ENCODE measurements around the gene PIK3C2G.
"Not testable (repeated sequence)": the region's sequence is repeated elsewhere in the genome, so short reads cannot be mapped to it uniquely, and the experiment has no call there.

The PIK3C2G gene

DNA sequence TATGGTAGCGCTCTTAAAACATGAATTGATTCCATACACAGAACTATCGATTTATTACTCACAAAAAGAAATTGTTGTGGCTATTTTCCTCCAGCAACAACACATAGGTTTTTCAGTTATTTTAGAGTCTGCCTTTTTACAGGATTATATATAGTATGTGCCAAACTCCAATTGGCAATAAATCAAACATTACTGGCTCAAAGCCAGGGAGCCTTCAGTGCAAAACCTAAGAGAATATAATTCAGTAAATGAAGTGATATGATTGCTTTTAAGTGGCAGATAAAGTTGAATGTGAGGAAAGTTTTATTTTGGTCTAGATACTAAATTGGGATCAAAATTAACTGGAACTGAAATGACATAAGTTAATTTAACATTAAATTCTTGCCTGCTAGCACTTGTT is 234.8 kb downstream of the PIK3C2G start:
- H3K79me2 ChIP-seq (ENCODE audit: insufficient read depth, low read depth) = no peaks in the 10 kb centered on the region
- H3K27me3 ChIP-seq (ENCODE audit: insufficient read depth, low read depth) = no peaks in the 10 kb centered on the region
- TF ChIP-seq, protein P1, sequence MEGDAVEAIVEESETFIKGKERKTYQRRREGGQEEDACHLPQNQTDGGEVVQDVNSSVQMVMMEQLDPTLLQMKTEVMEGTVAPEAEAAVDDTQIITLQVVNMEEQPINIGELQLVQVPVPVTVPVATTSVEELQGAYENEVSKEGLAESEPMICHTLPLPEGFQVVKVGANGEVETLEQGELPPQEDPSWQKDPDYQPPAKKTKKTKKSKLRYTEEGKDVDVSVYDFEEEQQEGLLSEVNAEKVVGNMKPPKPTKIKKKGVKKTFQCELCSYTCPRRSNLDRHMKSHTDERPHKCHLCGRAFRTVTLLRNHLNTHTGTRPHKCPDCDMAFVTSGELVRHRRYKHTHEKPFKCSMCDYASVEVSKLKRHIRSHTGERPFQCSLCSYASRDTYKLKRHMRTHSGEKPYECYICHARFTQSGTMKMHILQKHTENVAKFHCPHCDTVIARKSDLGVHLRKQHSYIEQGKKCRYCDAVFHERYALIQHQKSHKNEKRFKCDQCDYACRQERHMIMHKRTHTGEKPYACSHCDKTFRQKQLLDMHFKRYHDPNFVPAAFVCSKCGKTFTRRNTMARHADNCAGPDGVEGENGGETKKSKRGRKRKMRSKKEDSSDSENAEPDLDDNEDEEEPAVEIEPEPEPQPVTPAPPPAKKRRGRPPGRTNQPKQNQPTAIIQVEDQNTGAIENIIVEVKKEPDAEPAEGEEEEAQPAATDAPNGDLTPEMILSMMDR (conservative IDR thresholded peaks at IDR 0.05; ENCODE audit: low read depth, low read length) = no peak
- no peaks in the 10 kb centered on the region for H3K4me1 ChIP-seq (ENCODE audit: low read depth, poor library complexity, severe bottlenecking)
- H4K20me1 ChIP-seq (ENCODE audit: insufficient read depth) = no peaks in the 10 kb centered on the region
- H3K36me3 ChIP-seq (ENCODE audit: insufficient read depth) = no peaks in the 10 kb centered on the region
- no peak overlapping the region for H3K4me2 ChIP-seq
- no peak overlapping the region for H3K27ac ChIP-seq
- no peak overlapping the region for H2AFZ ChIP-seq (ENCODE audit: low read depth)
- H3K9ac ChIP-seq = no peak overlapping the region
- no peak overlapping the region for H3K4me3 ChIP-seq (IDR thresholded peaks at IDR 0.05; ENCODE audit: insufficient read depth, low read depth, low read length)

GRCh38 chr12:18500160-18500574 is 238.8 kb downstream of the PIK3C2G start:
- H3K36me3 ChIP-seq (ENCODE audit: insufficient read depth); H3K4me3 ChIP-seq (IDR thresholded peaks at IDR 0.05; ENCODE audit: insufficient read depth, low read depth, low read length); H2AFZ ChIP-seq (ENCODE audit: low read depth); H3K9ac ChIP-seq; H3K27me3 ChIP-seq (ENCODE audit: insufficient read depth, low read depth); H3K27ac ChIP-seq; H4K20me1 ChIP-seq (ENCODE audit: insufficient read depth); H3K79me2 ChIP-seq (ENCODE audit: insufficient read depth, low read depth); H3K4me2 ChIP-seq; H3K4me1 ChIP-seq (ENCODE audit: low read depth, poor library complexity, severe bottlenecking): not testable (repeated sequence)

DNA sequence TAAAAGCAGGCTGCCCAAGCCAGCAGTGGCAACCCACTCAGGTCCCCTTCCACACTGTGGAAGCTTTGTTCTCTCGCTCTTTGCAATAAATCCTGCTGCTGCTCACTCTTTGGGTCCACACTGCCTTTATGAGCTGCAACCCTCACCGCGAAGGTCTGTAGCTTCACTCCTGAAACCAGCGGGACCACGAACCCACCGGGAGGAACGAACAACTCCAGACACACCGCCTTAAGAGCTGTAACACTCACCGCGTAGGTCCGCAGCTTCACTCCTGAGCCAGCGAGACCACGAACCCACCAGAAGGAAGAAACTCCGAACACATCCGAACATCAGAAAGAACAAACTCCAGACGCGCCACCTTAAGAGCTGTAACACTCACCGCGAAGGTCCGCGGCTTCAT is 239.4 kb downstream of the PIK3C2G start:
- H3K4me1 ChIP-seq (ENCODE audit: low read depth, poor library complexity, severe bottlenecking); H2AFZ ChIP-seq (ENCODE audit: low read depth); H4K20me1 ChIP-seq (ENCODE audit: insufficient read depth); H3K27me3 ChIP-seq (ENCODE audit: insufficient read depth, low read depth); H3K9ac ChIP-seq; H3K4me3 ChIP-seq (IDR thresholded peaks at IDR 0.05; ENCODE audit: insufficient read depth, low read depth, low read length); H3K79me2 ChIP-seq (ENCODE audit: insufficient read depth, low read depth); H3K27ac ChIP-seq; H3K36me3 ChIP-seq (ENCODE audit: insufficient read depth); H3K4me2 ChIP-seq: not testable (repeated sequence)

DNA sequence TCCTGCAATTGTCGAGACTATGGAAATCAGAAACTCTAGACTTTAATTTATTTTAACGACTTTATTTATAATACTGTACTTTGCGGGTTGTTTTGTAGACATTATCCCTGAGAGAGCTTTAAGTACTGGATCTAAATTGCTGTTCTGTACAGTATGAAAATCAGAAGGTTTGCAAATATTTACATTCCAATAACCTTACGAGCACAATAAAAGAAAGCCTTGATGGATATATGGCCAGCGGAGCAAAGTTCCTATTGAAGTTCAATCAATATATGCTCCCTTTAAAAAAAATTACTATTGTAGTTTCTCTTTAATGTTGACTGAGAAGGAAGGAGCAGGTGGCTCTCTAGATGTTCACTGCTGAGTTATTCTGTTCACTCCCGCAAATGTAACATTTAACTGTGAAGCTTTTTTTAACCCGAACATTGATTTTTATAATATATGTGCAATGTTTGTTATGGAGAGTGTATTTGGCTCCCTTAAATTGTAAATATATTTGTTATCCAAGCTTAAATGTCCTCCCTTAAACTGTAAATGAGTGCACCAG is 241.2 kb downstream of the PIK3C2G start:
- TF ChIP-seq, protein P1 (conservative IDR thresholded peaks at IDR 0.05; ENCODE audit: low read depth, low read length) = no peak

GRCh38 chr12:18521461-18521860 is 260.1 kb downstream of the PIK3C2G start:
- Histone ChIP-seq H3K4me3 (IDR thresholded peaks at IDR 0.05; ENCODE audit: insufficient read depth, low read depth, low read length) (no peak overlapping the region), H3K36me3 (ENCODE audit: insufficient read depth) (no peaks in the 10 kb centered on the region), H2AFZ (ENCODE audit: low read depth) (no peak overlapping the region), H3K79me2 (ENCODE audit: insufficient read depth, low read depth) (no peaks in the 10 kb centered on the region), H4K20me1 (ENCODE audit: insufficient read depth) (no peaks in the 10 kb centered on the region), H3K9ac (no peak overlapping the region), H3K4me1 (ENCODE audit: low read depth, poor library complexity, severe bottlenecking) (no peaks in the 10 kb centered on the region), H3K27me3 (ENCODE audit: insufficient read depth, low read depth) (no peaks in the 10 kb centered on the region), H3K4me2 (no peak overlapping the region), H3K27ac (no peak overlapping the region)
- TF ChIP-seq, protein P1 (conservative IDR thresholded peaks at IDR 0.05; ENCODE audit: low read depth, low read length) = no peak

More for the DNA sequence above, 241.2 kb downstream of the PIK3C2G start:
- Histone ChIP-seq H3K27ac (no peak overlapping the region), H3K79me2 (ENCODE audit: insufficient read depth, low read depth) (no peaks in the 10 kb centered on the region), H3K4me1 (ENCODE audit: low read depth, poor library complexity, severe bottlenecking) (no peaks in the 10 kb centered on the region), H3K4me3 (IDR thresholded peaks at IDR 0.05; ENCODE audit: insufficient read depth, low read depth, low read length) (no peak overlapping the region), H4K20me1 (ENCODE audit: insufficient read depth) (no peaks in the 10 kb centered on the region), H3K27me3 (ENCODE audit: insufficient read depth, low read depth) (no peaks in the 10 kb centered on the region), H3K9ac (no peak overlapping the region), H2AFZ (ENCODE audit: low read depth) (no peak overlapping the region), H3K36me3 (ENCODE audit: insufficient read depth) (no peaks in the 10 kb centered on the region), H3K4me2 (no peak overlapping the region)

All from KMS-11 (cell line).